DMS79 (cell line): Measurements from ENCODE around the gene TBC1D12.
"Not testable (repeated sequence)": the region's sequence is repeated elsewhere in the genome, so short reads cannot be mapped to it uniquely, and the experiment has no call there.

ENCODE experiments used
- DNase-seq: peaks from one replicate; lab custom pipeline; 2025; lab: John Stamatoyannopoulos, UW

Gene TBC1D12

GRCh38 chr10:94456942-94457341 is 54.6 kb downstream of the TBC1D12 start:
- no peak for DNase-seq

GRCh38 chr10:94459385-94459784 is 57.0 kb downstream of the TBC1D12 start:
- no peak for DNase-seq

DNA sequence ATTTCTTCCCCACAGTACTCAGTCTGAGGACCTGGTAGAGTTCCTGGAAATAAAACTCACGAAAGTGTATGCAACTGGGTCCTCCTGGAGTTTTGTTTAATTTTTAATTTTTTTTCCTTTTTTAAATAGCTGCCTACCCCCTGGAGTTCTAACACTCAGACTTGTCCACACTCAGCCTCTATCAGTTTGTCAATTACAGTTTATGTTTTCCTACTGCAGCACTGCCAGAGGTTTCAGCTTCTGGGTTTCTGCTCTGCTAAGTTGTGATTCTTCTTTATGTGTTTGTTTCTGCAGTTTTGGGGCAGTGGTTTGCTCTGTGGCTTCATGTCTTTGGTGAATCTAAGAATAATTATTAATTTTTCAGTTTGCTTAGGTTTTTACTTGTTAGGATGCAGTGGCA is 59.2 kb downstream of the TBC1D12 start:
- DNase-seq, result no peak

DNA sequence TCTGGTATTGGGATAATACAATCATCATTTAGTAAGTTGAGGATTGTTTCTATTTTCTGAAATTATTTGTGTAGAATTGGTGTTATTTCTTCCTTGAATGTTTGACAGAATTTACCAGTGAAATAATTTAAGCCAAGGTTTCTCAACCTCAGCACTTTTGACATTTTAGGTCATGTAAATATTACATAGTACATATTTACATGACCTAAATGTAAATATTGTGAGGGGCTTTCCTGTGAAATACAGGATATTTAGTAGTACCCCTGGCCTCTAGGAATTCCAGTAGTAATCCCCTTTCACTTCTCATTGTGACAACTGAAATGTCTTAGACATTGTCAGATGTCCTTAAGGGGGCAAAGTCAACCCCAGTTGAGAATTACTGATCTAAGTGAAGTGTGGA is 59.8 kb downstream of the TBC1D12 start:
- no peak for DNase-seq

GRCh38 chr10:94465684-94466083 is 63.3 kb downstream of the TBC1D12 start:
- DNase-seq, result no peak

DNA sequence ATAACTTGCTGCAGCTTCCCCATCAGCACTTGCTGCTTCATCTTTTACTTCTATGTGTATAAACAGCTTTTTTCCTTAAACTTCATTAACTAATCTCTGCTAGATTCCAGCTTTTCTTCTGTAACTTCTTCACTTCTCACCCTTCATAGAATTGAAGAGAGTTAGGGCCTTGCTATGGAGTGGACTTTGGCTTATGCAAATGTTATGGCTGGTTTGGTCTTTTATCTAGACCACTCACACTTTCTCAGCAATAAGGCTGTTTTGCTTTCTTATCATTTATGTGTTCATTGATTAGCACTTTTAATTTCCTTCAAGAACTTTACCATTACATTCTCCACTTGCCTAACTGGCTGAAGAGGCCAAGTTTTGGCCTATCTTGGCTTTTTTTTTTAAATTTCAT is 79.1 kb downstream of the TBC1D12 start:
- no peak for DNase-seq

- no peak for DNase-seq
Observed at GRCh38 chr10:94483970-94484369, 81.6 kb downstream of the TBC1D12 start.

DNA sequence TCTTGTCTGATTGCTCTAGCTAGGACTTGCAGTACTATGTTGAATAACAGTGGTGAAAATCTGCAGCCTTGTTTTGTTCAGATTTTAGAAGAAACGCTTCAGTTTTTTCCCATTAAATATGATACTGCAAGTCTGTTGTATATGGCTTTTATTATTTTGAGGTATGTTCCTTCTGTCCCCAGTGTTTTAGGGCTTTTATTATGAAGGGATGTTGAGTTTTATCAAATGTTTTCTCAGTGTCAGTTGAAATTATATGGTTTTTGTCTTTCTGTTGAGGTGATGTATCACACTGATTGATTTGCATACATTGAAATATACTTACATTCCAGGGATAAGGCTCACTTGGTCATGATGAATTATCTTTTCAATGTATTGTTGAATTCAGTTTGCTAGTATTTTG is 82.8 kb downstream of the TBC1D12 start:
- no peak for DNase-seq

DNA sequence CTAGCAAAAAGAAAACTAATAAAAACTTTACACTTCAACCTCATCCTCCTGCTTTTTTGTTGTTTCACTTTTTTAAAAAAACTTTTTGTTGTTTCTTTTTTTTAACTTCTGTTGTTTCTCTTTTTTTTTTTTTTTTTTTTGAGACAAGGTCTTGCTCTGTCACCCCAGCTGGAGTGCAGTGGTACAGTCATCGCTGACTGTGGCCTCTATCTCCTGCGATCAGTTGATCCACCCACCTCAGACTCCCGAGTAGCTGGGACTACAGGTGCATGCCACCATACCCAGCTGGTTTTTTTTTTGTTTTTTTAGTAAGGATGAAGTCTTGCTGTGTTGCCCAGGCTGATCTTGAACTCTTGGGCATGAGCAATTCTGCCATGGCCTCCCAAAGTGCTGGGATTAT is 85.2 kb downstream of the TBC1D12 start:
- DNase-seq, result no peak

DNA sequence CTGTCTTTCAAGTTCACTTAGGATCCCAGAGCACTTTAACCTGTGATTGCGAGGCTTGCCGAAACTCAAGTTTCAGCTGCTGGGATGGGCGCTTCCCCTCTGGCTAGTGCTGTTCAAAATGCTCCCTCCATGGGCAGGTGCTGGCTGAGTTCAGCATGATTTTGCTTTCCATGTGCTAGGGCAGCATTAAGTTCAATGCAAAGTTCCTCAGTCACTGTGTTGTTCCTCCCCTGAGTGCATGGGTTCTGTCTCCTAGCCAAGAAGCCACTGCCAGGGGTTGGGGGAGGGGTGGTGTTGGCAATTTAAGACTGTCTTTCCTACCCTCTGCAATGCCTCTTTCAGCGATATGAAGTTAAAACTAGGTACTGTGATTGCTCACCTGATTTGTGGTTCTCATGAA is 86.8 kb downstream of the TBC1D12 start:
- DNase-seq, result no peak

GRCh38 chr10:94489976-94490788 is 87.8 kb downstream of the TBC1D12 start:
- no peak for DNase-seq

- no peak for DNase-seq
Observed at GRCh38 chr10:94490789-94491039, 88.4 kb downstream of the TBC1D12 start.

- no peak for DNase-seq
Observed at GRCh38 chr10:94493463-94493862, 91.1 kb downstream of the TBC1D12 start.

DNA sequence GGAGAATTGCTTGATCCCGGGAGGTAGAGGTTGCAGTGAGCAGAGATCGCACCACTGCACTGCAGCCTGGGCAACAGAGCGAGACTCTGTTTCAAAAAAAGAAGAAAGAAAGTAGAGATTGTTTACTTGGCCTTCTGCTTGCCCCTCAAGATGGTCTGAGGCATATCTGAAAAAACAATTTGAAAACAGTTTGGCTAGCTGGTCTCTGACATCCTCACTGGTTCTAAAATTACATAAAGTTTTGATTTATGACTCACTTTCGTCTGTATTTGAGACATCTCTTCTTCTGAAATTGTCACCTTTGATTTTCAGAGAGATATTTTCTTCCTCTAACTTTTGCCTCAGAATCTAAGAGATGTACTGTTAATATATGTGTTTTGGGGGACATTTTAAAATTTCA is 93.7 kb downstream of the TBC1D12 start:
- no peak for DNase-seq

DNA sequence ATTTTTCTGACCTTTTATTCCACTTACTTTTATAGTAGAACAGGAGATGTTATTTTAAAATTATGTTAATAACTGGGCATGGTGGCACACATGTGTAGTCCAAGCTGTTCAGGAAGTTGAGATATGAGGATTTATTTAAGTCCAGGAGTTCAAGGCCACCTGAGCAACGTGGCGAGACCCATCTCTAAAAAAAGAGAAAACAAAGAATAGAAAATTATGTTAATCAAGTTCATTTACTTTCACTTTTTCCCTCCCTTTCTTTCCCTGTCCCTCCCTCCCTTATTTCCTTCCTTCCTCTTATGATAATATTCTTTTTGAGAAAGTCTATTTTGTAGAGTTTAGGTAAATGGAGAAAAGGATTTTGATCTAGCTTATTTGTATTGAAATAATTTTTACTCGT is 94.3 kb downstream of the TBC1D12 start:
- DNase-seq, result no peak

GRCh38 chr10:94500063-94500462 is 97.7 kb downstream of the TBC1D12 start:
- DNase-seq, result no peak

DNA sequence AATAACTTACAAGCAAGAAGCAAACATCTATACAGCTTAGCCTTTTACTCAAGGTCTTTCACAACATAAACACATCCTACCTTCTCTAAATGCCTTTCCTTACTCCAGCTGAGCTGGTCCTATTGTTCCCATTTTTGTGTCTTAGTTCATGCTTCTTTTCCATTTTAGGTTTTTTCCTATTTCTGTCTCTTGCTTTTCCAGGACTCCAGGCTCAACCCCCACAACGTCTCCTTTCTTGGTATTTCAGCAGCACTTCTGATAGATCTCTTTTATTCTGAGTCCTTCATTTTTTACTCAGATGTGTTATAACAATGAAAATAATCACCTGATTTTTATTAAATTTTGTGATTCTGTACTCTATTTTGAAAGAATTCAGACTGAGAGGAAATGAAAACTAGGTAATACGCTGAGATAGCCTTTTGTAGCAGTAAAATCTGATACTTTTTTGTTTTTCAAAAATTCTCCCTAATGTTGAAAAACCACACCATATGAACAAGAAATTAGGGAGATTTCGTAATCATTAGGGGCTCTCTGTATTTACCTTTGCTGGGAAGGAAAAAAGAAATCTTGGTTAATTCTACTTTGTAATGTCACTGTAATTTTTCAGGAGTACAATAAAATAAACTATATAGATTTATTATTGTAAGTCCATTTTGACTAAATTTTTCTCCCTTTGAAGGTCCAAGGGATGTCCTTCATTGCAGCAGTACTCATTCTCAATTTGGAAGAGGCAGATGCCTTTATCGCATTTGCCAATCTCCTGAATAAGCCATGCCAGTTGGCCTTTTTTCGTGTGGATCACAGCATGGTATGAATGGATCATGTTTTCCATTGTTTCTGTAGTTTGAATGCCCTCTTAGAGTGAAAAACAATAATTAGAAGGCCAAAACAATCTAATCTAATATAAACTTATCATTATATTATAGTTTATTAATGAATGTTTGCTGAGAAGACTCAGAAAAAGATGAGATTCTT is 119.2 kb downstream of the TBC1D12 start:
- DNase-seq, result no peak

- no peak for DNase-seq
Observed at GRCh38 chr10:94524146-94524545, 121.8 kb downstream of the TBC1D12 start.

GRCh38 chr10:94524711-94525110 is 122.4 kb downstream of the TBC1D12 start:
- DNase-seq, result no peak

GRCh38 chr10:94531550-94531949 is 129.2 kb downstream of the TBC1D12 start:
- not testable (repeated sequence) for DNase-seq

GRCh38 chr10:94533027-94533426 is 130.7 kb downstream of the TBC1D12 start:
- no peak for DNase-seq

GRCh38 chr10:94542282-94542681 is 139.9 kb downstream of the TBC1D12 start:
- DNase-seq, result not testable (repeated sequence)

GRCh38 chr10:94545391-94546048 is 143.2 kb downstream of the TBC1D12 start, which contains the start of gene HELLS:
Gene HELLS (plus strand): TSS chr10:94545788. CDS start chr10:94545922, 134 bp downstream.
- DNase-seq, result peak; percentile 62
